HG03558 (cell line): Measurements from ENCODE around the gene NOL3.

ENCODE experiments used
- ATAC-seq: cut with Tn5 transposase; IDR thresholded peaks from one replicate; pipeline ENCODE4 v1.9.1; 2021; ENCODE audit warnings: moderate number of reproducible peaks; ENCODE audit not compliant: unreplicated experiment; ENCODE audit errors: extremely low read depth

Gene NOL3

DNA sequence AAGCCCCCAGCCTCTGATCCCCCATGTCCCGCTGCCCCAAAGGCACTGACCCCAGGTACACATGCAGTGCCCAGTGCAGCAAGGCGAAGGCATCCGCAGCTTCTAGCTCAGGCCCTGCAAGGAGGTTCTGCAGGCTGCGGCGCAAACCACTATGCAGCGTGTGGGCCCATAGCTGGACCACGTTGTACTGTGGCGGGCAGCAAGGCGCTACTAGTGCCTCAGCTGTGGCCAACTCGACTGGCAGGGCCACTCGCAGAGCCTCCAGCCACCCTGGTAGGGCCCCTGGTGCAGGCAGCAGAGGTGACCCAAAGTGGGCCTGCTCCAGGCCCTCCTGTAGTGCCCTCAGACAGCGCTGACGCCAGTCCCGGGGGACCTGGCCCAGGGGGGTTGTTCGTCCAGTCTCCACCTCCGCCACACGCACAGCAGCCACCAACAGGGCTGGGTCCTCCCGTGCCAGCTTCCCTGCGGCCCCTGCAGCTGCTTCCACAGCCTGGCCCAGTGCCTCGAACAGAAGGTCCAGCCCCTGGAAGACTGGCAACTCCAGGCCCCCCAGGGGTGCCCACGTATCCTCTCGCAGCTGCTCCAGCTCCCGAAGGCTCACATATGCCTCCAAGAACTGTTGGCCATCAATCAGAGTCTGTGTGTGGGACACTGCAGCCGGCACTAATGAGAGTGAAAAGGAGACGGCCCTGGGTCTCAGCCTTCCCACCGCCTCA, 17.0 kb downstream of the NOL3 start:
- no peak for ATAC-seq

DNA sequence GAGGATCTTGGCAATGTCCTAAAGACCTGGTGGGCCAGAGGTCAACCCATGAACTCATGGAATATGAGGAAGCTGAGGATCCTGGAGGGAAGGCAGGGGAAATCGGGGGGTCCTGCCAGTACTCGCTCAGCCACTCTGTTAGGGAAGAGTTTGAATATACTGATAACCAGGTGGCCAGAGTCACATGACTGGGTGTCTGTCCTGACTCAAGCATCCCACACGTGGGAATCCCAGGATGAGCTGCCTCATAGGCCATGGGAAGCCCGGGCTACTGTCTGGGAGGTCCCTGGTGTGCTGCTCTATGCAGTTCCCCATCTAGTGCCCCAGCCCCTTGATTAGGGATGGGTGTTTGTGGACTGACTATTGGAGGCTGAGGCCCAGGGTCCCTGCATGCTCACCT, 18.0 kb downstream of the NOL3 start:
- no peak for ATAC-seq

DNA sequence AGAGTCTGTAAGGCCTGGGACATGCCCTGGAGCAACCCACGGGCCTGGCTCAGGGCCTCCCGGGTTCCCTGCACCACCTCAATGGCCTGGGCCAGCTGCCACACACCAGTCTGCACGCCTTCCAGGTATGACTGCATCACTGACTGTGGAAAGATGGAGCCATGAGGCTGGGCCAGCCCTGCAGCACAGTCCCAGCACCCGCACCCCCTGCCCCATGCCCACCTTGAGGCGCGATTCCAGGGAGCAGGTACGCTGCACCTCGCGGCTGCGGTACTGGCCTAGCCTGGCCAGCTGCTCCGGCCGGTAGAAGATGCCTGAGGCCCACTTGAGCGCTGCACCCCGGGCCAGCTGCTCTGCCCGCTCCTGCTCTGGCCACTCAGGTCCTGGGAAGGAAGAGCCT, 18.5 kb downstream of the NOL3 start:
- ATAC-seq: no peak

DNA sequence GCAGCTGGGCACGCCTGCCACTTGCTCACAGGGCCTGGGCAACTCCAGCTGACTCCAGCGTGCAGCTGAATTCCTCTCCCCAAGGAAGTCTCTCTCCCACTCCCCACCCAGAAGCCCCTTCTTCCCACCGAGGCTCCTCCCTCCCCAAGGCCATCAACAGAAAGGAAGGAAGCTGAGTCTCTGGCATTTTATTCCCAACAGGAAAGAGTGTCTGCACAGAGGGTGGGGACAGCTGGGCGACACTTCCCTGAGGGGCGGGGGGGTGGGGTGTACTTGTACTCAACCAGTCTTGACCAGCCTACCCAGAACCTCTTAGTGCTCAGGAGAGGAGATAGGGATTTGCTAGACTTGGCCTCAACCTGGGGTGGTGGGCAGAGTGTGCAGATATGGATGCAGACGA, 19.7 kb downstream of the NOL3 start, which contains the start of gene EXOC3L1:
Gene EXOC3L1, minus strand, starts transcription at position 96 of the 400 bp plus-strand sequence. CDS start 460 bp downstream, outside the sequence.
- ATAC-seq: no peak

DNA sequence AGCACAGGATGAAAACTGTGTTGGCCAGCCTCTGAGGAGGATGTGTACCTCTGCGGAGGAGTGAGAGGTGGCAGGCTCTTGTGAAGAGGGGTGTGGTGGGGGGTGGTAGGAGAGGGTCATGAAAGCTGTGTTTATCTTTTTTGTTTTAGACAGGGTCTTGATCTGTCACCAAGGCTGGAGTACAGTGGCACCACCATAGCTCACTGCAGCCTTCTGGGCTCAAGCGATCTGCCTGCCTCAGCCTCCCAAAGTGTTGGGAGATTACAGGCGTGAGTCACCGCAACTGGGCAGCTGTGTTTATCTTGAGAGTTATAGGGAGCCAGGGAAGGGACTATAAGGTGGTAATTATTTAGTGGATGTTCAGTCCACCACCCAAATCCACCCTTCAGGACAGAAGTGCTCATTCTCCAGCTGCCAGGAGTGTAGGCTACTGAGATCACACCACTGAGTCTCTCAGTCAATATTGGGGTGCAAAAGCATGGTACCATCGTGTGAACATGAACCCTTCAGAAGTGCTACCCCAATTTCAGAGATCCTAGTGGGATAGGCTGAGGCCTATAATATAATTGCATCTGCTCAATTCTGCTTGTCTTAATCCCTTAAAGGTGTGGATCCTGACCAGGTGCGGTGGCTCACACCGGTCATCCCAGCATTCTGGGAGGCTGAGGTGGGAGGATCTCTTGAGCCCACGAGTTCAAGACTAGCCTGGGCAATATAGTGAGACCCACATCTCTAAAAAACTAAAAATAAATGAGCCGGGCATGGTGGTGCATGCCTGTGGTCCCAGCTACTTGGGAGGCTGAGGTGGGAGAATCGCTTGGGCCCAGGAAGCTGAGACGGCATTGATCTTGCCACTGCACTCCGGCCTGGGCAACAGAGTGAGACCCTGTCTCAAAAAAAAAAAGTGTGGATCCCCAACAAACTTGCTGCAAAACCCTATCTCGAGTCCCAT, 20.4 kb downstream of the NOL3 start:
- no peak for ATAC-seq

DNA sequence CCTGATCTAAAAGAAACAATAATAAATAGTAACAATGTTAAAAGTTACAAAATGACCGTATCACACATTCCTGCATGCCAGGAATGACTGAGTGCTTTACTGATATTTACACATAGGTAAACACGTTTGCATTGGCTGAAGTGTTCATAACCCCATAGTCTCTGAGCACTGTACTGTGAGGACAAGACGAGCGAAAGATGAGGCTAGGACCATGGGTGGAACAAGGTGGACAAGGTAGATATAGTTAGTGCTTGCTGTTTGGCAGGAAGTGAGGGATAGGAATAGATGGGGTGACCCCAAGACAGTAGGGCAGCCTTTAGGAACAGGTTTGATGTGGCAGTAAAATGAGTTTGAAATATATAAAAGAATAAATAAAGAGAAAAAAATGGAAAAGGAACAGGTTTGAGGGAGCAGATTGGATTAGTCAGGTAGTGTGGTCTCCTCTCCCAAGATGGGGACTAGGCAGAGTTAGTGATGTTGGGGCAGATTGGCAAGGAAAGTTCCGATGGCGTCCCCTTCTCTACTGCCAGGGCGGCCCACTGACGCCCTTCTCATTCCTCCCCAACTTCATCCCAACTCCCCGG, 21.2 kb downstream of the NOL3 start:
- ATAC-seq: no peak

DNA sequence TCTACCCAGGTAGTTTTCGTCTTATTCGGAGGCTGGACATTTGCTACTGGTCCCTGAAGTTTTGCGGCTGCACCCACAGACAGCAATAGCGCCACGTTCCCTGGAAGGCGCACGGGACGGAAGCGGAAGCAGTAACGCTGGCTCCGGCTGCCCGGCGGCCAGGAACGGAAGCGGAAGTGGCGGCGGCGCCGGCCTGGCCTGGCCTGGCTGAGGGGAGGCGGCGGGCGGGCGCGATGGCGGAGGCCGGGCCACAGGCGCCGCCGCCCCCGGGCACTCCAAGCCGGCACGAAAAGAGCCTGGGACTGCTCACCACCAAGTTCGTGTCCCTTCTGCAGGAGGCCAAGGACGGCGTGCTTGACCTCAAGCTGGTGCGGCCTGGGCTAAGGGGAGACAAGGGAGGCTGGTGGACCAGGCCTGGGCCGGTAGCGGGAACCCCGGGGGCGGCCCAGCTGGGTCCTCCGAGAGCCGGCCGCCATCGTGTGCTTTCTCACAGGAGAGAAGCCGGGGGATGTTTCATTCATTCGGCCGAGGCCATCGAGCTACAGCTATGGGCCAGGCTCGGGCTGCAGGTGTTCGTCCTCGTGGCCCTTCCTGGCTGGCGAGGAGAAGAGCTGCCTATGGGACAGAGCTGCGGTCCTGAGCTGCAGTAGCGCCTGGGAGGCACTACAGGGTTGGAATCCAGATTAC, 21.8 kb downstream of the NOL3 start, which contains the start of gene E2F4:
Gene E2F4, plus strand, starts transcription at position 161 of the 687 bp plus-strand sequence. Its CDS starts 73 bp downstream, at position 234.
- ATAC-seq: peak; percentile 66

DNA sequence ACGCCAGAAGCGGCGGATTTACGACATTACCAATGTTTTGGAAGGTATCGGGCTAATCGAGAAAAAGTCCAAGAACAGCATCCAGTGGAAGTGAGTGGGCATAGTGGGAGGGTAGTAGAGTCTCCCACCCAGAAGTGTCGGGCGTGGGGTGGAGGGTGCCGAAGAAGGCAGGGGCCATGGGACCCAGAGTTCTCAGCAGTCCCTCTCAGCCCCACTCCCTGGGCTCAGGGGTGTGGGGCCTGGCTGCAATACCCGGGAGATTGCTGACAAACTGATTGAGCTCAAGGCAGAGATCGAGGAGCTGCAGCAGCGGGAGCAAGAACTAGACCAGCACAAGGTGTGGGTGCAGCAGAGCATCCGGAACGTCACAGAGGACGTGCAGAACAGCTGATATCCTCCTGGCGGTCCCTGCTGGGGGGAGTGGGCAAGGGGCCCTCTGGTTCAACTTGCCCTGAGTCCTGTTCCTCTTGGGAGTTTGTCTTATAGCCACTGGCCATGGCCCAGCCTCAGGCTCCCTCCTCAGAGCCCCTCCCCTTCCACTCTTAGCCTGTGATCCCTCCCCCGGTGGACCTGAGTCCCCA, 22.5 kb downstream of the NOL3 start:
- ATAC-seq: no peak

DNA sequence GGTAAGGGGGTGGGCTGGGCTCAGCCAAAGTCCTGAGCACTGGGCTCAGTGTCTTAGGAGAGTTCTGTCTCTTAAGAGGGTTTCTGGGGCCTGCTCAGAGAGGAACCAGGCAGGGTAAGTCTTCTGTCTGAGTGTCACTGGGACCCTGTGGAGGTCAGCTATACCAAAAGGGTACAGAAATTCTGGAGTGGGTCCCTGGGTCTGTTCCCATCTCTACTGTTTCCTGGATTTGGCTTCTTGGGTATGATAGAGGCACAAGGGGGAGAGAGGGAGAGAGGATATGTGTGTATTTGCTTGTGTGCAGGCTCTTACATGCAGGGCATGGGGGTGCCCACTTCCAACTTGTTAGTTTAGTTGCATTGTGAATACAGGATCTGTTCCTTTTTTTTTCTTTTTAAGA, 23.2 kb downstream of the NOL3 start:
- ATAC-seq: no peak

DNA sequence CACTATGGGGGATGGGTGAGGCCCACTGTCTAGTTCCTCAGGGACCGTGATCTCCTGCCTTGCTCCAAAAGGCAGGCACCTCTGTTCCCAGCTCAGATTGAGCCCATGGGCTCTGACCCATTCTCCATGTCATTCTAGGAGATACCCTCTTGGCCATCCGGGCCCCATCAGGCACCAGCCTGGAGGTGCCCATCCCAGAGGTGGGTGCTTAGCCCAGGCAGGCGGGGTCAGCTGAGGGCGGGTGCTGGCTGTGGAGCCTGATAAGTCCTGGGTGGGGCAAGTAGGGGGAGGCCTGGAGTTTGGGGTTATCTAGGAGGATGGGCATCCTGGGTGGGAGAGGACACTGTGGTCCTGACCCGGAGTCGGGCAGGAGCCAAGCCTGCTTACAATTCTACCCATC, 23.9 kb downstream of the NOL3 start:
- ATAC-seq: no peak

DNA sequence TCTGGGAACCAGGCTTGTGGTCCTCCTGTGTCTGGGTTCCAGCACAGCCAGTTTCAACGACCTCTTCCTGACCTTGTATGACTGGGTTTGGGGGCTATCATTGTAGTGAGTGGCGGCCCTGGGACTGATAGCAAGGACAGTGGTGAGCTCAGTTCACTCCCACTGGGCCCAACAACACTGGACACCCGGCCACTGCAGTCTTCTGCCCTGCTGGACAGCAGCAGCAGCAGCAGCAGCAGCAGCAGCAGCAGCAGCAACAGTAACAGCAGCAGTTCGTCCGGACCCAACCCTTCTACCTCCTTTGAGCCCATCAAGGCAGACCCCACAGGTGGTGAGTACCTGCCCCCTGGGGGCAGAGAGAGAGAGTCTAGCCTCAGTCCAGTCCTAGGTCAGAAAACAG, 25.3 kb downstream of the NOL3 start:
- ATAC-seq: no peak

DNA sequence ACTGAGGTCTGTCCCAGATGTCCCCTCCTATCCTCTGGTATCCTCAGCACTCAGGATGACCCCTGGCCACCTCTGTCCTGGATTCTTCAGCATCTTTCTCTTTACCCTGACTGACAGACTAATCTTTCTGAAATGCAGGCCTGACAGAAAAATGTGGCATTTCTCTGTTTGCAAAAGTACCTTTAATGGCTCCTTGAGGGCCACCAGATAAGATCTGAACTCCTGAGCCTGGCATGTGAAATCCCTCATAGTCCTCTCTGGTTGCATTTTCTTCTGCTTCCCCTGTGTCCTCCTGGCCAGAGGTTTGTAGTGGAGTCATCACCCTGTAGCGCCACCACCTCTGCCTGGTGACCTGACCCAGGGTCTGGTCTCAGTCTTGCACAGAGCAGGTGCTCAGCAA, 26.5 kb downstream of the NOL3 start:
- ATAC-seq: no peak

DNA sequence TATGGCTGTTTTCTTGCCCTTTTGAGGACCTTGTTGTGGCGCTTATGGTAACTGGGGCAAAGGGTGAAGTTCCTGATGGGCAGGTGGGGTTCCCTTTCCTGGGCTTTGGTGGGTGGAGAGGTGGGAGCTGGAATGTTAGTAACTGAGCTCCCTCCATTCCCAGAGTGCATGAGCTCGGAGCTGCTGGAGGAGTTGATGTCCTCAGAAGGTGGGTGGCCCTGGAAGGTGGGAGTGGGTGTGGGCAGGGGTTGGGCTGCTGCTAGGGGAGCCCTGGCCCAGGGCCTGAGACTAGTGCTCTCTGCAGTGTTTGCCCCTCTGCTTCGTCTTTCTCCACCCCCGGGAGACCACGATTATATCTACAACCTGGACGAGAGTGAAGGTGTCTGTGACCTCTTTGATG, 27.4 kb downstream of the NOL3 start:
- no peak for ATAC-seq

DNA sequence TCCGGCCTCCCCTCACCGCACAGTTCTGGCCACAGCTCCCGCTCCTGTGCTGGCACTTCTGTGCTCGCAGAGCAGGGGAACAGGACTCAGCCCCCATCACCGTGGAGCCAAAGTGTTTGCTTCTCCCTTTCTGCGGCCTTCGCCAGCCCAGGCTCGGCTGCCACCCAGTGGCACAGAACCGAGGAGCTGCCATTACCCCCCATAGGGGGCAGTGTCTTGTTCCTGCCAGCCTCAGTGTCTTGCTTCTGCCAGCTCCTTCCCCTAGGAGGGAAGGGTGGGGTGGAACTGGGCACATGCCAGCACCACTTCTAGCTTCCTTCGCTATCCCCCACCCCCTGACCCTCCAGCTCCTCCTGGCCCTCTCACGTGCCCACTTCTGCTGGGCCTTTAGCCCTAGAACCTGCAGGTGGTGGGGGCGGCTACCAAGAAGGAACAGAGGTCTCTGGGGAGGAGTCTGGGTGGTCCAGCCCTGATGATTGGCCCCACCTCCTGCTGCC, 27.9 kb downstream of the NOL3 start:
- no peak for ATAC-seq

DNA sequence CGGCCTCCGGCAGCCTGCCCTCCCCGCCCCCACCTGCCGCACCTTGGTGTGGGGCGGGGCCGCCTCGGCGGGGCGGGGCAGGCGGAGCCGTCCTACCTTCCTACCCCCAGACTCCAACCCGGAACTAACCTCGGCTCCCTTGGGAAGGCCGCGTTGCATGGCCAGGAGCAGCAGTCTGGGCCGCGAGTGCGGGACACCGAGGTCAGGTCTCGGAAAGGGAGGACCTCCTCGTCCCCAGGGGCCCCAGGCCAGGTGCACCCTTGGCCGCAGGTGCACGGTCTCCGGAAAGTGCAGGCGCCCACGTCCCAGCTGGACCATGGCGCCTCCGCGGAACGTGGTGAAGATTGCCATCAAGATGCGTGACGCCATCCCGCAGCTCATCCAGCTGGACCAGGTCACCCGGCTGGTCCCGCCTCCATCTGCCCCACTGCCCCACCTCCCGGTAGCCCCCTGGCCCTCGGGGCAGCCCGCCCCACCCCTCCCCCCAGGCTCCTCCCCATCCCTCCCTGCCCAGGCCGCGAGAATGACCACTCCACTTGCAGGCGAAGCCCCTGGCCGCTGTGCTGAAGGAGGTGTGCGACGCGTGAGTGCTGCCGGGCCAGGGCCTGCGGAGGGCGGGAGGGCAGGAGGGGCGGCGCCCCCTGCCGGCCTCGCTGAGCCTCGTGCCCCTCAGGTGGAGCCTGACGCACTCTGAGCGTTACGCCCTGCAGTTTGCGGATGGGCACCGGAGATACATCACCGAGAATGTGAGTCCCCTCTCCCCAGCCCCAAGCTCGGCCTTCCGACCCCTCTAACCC, 28.9 kb downstream of the NOL3 start, which contains the start of gene ELMO3:
Gene ELMO3, plus strand, starts transcription at position 121 of the 797 bp plus-strand sequence. Its CDS starts 196 bp downstream, at position 317.
- ATAC-seq: no peak

DNA sequence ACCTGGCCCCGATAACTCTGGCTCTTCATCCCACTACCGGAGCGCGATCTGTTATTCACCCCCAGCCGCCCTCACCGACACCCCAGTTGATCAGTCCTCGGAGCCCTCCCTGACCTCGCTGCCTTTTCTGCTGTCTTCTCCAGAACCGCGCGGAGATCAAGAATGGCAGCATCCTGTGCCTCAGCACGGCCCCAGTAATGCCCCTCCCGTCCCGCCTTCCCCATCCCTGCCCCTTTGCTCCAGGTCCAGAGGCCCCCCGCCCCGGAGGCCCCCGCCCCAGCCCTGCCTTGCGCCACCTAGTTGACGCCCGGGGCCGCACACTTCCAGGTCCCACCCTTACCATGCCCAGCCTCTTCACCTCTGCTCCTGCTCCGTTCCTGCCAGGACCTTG, 29.5 kb downstream of the NOL3 start:
- ATAC-seq: no peak

DNA sequence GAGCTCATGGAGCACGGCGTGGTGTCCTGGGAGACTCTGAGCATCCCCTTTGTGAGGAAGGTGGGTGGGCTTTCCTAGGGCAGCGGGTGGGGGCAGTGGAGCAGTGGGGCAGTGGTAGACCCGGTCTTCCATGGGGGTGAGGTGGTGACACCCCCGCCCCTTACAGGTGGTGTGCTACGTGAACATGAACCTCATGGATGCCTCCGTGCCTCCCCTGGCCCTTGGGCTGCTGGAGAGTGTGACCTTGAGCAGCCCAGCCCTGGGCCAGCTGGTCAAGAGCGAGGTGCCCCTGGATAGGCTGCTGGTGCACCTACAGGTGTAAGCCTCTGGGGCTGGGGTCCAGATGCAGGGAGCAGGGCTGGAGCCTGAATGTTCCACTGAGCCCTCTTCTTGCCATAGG, 30.2 kb downstream of the NOL3 start:
- ATAC-seq: no peak

DNA sequence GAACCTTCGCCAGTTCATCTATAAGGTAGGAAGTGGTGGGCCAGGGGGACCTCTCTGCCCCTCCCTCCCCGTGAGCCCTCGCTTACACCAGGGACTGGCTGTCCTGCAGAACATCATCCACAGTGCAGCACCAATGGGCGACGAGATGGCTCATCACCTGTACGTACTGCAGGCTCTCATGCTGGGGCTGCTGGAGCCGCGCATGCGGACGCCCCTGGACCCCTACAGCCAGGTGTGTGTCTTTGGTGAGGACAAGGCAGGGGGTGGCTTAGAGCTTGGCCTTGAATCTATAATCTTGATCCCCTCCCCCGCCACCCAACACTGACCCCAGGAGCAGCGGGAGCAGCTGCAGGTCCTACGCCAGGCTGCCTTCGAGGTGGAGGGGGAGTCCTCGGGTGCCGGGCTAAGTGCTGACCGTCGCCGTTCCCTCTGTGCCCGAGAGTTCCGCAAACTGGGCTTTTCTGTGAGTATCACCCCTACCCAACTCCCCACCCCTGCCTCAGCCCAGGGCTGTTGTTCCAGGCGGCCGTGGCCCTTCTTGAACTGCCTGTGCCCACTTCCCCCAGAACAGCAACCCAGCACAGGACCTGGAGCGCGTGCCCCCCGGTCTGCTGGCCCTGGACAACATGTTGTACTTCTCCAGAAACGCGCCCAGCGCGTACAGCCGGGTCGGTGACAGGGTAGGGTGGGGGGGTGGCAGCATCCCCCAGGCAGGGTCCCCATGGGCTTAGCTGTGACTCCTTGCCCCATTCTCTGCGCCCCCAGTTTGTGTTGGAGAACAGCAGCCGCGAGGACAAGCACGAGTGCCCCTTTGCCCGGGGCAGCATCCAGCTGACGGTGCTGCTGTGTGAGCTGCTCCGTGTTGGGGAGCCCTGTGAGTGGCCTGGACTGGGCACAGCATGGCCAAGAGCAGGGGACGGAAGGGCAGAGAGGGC, 31.3 kb downstream of the NOL3 start:
- ATAC-seq: no peak
